ENCODE results near the gene TUFM. TPM values are rescaled to one million over a fixed set of nuclear protein-coding genes. Genes with fewer than 3 reads are reported as not detected.
"Not testable (repeated sequence)": the region's sequence is repeated elsewhere in the genome, so short reads cannot be mapped to it uniquely, and the experiment has no call there.

The TUFM gene
- total RNA-seq, 1 donor from 2014 or later = 122 TPM

DNA sequence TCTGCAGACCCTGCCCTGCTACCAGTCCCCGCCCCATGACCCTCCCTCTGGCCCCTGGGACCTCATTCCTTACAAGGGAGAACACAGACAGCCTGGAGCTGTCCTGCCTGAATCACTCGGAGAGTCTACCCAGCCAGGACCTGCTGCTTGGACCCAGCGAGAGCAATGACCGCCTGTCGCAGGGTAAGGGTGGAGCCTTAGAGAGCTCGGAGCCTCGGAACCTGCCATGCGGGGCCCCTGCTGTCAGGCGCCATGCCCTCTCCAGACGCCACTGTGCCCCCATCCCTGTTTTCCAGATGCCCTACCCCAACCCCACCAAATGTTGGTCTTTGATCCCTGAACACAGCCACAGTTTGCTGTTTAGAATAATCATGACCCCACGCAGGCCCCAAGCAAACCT, 23.1 kb upstream of the TUFM start:
- TF ChIP-seq CTCF (IDR thresholded peaks at IDR 0.05; ENCODE audit: unreplicated experiment) = no peak
- H3K4me1 Mint-ChIP-seq = peaks cover 14% of the 10 kb centered on the region
- H3K9me3 Mint-ChIP-seq = no peaks in the 10 kb centered on the region
- no peak overlapping the region for H3K27ac Mint-ChIP-seq
- H3K27me3 Mint-ChIP-seq (ENCODE audit: low read depth) = no peaks in the 10 kb centered on the region
- peaks cover 26% of the 10 kb centered on the region for H3K36me3 Mint-ChIP-seq
- no peak overlapping the region for H3K4me3 Mint-ChIP-seq
- DNase-seq (ENCODE audit: low spot score in 2 of 2, unreplicated experiment in 2 of 2) = no peak

GRCh38 chr16:28867646-28868045, 21.5 kb upstream of the TUFM start:
- H3K36me3 Mint-ChIP-seq = peaks cover 22% of the 10 kb centered on the region
- H3K9me3 Mint-ChIP-seq; H3K27me3 Mint-ChIP-seq (ENCODE audit: low read depth); H3K27ac Mint-ChIP-seq; DNase-seq (ENCODE audit: low spot score in 2 of 2, unreplicated experiment in 2 of 2); H3K4me3 Mint-ChIP-seq: not testable (repeated sequence)
- peaks cover 19% of the 10 kb centered on the region for H3K4me1 Mint-ChIP-seq

- TF ChIP-seq CTCF (IDR thresholded peaks at IDR 0.05; ENCODE audit: unreplicated experiment) = no peak
- no peak for DNase-seq (ENCODE audit: low spot score in 2 of 2, unreplicated experiment in 2 of 2)
- Mint-ChIP-seq H3K9me3 (no peaks in the 10 kb centered on the region), H3K27ac (no peak overlapping the region), H3K36me3 (peaks cover 22% of the 10 kb centered on the region), H3K4me1 (peaks cover 19% of the 10 kb centered on the region), H3K27me3 (ENCODE audit: low read depth) (no peaks in the 10 kb centered on the region), H3K4me3 (no peak overlapping the region)
Measured at GRCh38 chr16:28867241-28867640, 21.1 kb upstream of the TUFM start.

GRCh38 chr16:28866454-28866804, 20.3 kb upstream of the TUFM start:
- no peaks in the 10 kb centered on the region for H3K27me3 Mint-ChIP-seq (ENCODE audit: low read depth)
- H3K9me3 Mint-ChIP-seq = no peaks in the 10 kb centered on the region
- no peak for DNase-seq (ENCODE audit: low spot score in 2 of 2, unreplicated experiment in 2 of 2)
- no peak for TF ChIP-seq CTCF (IDR thresholded peaks at IDR 0.05; ENCODE audit: unreplicated experiment)
- H3K4me1 Mint-ChIP-seq = peaks cover 19% of the 10 kb centered on the region
- no peak overlapping the region for H3K27ac Mint-ChIP-seq
- H3K36me3 Mint-ChIP-seq = peaks cover 22% of the 10 kb centered on the region
- H3K4me3 Mint-ChIP-seq = peak overlapping the region; percentile 17

- H3K9me3 Mint-ChIP-seq = no peaks in the 10 kb centered on the region
- H3K4me1 Mint-ChIP-seq = peaks cover 19% of the 10 kb centered on the region
- H3K27ac Mint-ChIP-seq = no peak overlapping the region
- peaks cover 22% of the 10 kb centered on the region for H3K36me3 Mint-ChIP-seq
- H3K27me3 Mint-ChIP-seq (ENCODE audit: low read depth) = no peaks in the 10 kb centered on the region
- H3K4me3 Mint-ChIP-seq = peak overlapping the region; percentile 17
- no peak for DNase-seq (ENCODE audit: low spot score in 2 of 2, unreplicated experiment in 2 of 2)
- no peak for TF ChIP-seq CTCF (IDR thresholded peaks at IDR 0.05; ENCODE audit: unreplicated experiment)
Measured at GRCh38 chr16:28865722-28866453, 19.7 kb upstream of the TUFM start.

DNA sequence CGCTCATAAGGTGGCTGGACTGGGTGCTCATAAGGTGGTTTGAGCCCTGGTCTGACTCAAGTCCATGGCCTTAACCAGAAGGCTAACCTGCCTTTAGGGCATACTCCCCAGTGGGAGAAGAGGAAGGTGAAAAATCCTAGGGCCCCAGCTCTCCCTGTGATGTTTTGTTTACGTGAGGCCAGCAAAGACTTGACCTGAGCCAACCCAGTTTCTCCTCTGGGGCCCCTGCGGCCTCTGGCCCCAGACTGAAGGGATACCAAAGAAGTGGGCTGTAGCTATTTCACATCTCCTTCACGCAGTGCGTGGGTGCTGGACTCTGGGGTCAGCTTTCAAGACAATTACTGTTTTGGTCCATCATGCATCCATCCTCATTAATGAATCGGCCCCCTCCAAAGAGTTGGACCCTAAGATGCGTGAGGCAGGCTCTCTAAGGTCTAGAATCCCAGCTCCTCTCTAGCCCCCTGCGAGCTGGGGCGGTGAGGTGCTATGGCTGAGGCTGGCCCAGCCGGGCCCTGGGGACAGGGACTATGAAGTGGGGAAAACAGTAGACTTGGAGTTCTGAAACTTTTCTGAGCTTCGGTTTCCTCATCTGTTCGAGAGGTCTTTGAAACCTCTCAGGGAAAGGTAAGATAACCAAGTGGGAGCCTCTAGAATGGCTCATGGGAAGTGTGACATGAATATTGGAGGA, 19.0 kb upstream of the TUFM start:
- no peak for TF ChIP-seq CTCF (IDR thresholded peaks at IDR 0.05; ENCODE audit: unreplicated experiment)
- peaks cover 19% of the 10 kb centered on the region for H3K4me1 Mint-ChIP-seq
- DNase-seq (ENCODE audit: low spot score in 2 of 2, unreplicated experiment in 2 of 2) = no peak
- no peaks in the 10 kb centered on the region for H3K9me3 Mint-ChIP-seq
- peak overlapping the region; percentile 99 for H3K4me3 Mint-ChIP-seq
- peaks cover 17% of the 10 kb centered on the region for H3K36me3 Mint-ChIP-seq
- no peak overlapping the region for H3K27ac Mint-ChIP-seq
- no peaks in the 10 kb centered on the region for H3K27me3 Mint-ChIP-seq (ENCODE audit: low read depth)

Measured in mesothelial cell of epicardium (in vitro differentiated cells).